Neural cell (in vitro differentiated cells): ENCODE measurements around the gene MARS2.

Experiments
- EP300 ChIP-seq: fragments of 450-650 bp; conservative IDR thresholded peaks from 2 replicates; pipeline ENCODE4 v1.6.1; 2014; ENCODE audit warnings: antibody characterized with exemption, mild to moderate bottlenecking, moderate library complexity; ENCODE audit not compliant: poor library complexity, severe bottlenecking
- EZH2 ChIP-seq: fragments of 200-600, 300-800 bp; shearing (Covaris generic), sonication (generic); IDR thresholded peaks from 2 replicates; pipeline ENCODE4 v1.6.1; 2014; ENCODE audit warnings: antibody characterized with exemption, low read length, borderline replicate concordance, mild to moderate bottlenecking; ENCODE audit not compliant: insufficient read depth, poor library complexity, severe bottlenecking
- MXI1 ChIP-seq: fragments of 450-650 bp; conservative IDR thresholded peaks from 2 replicates; pipeline ENCODE4 v1.6.1; 2014; ENCODE audit warnings: antibody characterized with exemption, mild to moderate bottlenecking; ENCODE audit not compliant: poor library complexity, severe bottlenecking
- POLR2AphosphoS5 ChIP-seq: IDR thresholded peaks from 2 replicates; pipeline ENCODE4 v1.6.1; 2012
- RAD21 ChIP-seq: fragments of 450-650 bp; conservative IDR thresholded peaks from 2 replicates; pipeline ENCODE4 v1.6.1; 2014; ENCODE audit warnings: antibody characterized with exemption, mild to moderate bottlenecking, moderate library complexity
- TAF1 ChIP-seq: IDR thresholded peaks from 2 replicates; pipeline ENCODE4 v1.6.1; 2012; ENCODE audit warnings: low read depth
- TF ChIP-seq, protein P1 (sequence below): fragments of 450-650 bp; IDR thresholded peaks from 2 replicates; pipeline ENCODE4 v1.5.1; 2014; ENCODE audit warnings: antibody characterized with exemption, mild to moderate bottlenecking, moderate library complexity; ENCODE audit not compliant: poor library complexity, severe bottlenecking
- TF ChIP-seq, protein P2 (sequence below): IDR thresholded peaks from 2 replicates; pipeline ENCODE4 v1.6.1; 2012; ENCODE audit warnings: borderline replicate concordance

DNA sequence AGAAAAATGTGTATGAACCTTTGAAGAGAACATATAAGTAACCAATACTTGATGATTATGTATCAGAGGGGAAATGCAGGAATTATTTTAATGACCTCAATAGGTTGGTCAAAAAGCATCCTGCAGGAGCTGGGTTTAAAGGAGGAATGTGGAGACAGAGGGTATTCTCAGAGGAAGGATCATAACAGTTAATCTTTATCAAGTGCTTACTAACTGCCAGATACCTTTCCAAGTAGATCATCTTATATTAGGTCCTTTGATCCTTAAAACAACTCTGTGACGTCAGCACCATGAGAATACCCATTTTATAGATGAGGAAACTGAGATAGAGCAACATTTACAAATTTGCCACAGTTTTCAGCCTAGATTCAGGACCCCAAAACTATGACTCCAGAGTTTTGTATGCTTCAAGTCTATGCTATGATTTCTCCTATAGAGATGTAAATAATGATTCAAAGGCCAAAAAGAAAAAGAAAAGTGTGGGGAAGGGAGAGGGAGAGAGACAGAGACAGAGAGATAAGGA lies 32.7 kb upstream of the MARS2 start:
- TF ChIP-seq, protein P1, sequence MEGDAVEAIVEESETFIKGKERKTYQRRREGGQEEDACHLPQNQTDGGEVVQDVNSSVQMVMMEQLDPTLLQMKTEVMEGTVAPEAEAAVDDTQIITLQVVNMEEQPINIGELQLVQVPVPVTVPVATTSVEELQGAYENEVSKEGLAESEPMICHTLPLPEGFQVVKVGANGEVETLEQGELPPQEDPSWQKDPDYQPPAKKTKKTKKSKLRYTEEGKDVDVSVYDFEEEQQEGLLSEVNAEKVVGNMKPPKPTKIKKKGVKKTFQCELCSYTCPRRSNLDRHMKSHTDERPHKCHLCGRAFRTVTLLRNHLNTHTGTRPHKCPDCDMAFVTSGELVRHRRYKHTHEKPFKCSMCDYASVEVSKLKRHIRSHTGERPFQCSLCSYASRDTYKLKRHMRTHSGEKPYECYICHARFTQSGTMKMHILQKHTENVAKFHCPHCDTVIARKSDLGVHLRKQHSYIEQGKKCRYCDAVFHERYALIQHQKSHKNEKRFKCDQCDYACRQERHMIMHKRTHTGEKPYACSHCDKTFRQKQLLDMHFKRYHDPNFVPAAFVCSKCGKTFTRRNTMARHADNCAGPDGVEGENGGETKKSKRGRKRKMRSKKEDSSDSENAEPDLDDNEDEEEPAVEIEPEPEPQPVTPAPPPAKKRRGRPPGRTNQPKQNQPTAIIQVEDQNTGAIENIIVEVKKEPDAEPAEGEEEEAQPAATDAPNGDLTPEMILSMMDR = no peak
- TF ChIP-seq, protein P2, sequence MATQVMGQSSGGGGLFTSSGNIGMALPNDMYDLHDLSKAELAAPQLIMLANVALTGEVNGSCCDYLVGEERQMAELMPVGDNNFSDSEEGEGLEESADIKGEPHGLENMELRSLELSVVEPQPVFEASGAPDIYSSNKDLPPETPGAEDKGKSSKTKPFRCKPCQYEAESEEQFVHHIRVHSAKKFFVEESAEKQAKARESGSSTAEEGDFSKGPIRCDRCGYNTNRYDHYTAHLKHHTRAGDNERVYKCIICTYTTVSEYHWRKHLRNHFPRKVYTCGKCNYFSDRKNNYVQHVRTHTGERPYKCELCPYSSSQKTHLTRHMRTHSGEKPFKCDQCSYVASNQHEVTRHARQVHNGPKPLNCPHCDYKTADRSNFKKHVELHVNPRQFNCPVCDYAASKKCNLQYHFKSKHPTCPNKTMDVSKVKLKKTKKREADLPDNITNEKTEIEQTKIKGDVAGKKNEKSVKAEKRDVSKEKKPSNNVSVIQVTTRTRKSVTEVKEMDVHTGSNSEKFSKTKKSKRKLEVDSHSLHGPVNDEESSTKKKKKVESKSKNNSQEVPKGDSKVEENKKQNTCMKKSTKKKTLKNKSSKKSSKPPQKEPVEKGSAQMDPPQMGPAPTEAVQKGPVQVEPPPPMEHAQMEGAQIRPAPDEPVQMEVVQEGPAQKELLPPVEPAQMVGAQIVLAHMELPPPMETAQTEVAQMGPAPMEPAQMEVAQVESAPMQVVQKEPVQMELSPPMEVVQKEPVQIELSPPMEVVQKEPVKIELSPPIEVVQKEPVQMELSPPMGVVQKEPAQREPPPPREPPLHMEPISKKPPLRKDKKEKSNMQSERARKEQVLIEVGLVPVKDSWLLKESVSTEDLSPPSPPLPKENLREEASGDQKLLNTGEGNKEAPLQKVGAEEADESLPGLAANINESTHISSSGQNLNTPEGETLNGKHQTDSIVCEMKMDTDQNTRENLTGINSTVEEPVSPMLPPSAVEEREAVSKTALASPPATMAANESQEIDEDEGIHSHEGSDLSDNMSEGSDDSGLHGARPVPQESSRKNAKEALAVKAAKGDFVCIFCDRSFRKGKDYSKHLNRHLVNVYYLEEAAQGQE = no peak
- TF ChIP-seq EP300 (no peak), POLR2AphosphoS5 (no peak), EZH2 (no peak), RAD21 (no peak), MXI1 (no peak), TAF1 (no peak)
